GM23338 (cell line): ENCODE results near the gene CPD.

Source experiments
- CREB1 ChIP-seq: fragments of 250-450 bp; sonication (Bioruptor Pico); IDR thresholded peaks from 2 replicates; pipeline ENCODE4 v1.5.0; 2020; ENCODE audit warnings: low read depth, mild to moderate bottlenecking, moderate library complexity
- CTCF ChIP-seq, 2 experiments: fragments of 200-600 bp in 1 of 2; sonication (generic) in 1 of 2; conservative IDR thresholded peaks; 2 replicates each; pipeline versions ENCODE4 v1.5.1 to v1.6.1; 2016 to 2017; ENCODE audit warnings: antibody characterized with exemption in 2 of 2, low read depth in 2 of 2, mild to moderate bottlenecking in 2 of 2, moderate library complexity in 1 of 2
- ETS1 ChIP-seq: IDR thresholded peaks from 2 replicates; pipeline ENCODE4 v1.6.1; 2016; ENCODE audit warnings: antibody characterized with exemption
- EZH2 ChIP-seq: fragments of 200-600 bp; sonication (generic); IDR thresholded peaks from one replicate; pipeline ENCODE4 v1.8.0; 2017; ENCODE audit warnings: antibody characterized with exemption, mild to moderate bottlenecking, low read depth; ENCODE audit not compliant: unreplicated experiment
- EZH2phosphoT487 ChIP-seq: fragments of 200-600 bp; sonication (generic); IDR thresholded peaks from one replicate; pipeline ENCODE4 v1.8.1; 2018; ENCODE audit warnings: antibody characterized with exemption; ENCODE audit not compliant: unreplicated experiment
- JUNB ChIP-seq: IDR thresholded peaks from one replicate; pipeline ENCODE4 v1.6.1; 2016; ENCODE audit warnings: antibody characterized with exemption; ENCODE audit not compliant: unreplicated experiment
- NANOG ChIP-seq: IDR thresholded peaks from 2 replicates; pipeline ENCODE4 v1.6.1; 2016; ENCODE audit warnings: antibody characterized with exemption, borderline replicate concordance
- POLR2AphosphoS5 ChIP-seq: IDR thresholded peaks from 2 replicates; pipeline ENCODE4 v1.6.1; 2016; ENCODE audit warnings: antibody characterized with exemption, low read depth
- REST ChIP-seq: IDR thresholded peaks from one replicate; pipeline ENCODE4 v1.6.1; 2018; ENCODE audit warnings: antibody characterized with exemption; ENCODE audit not compliant: unreplicated experiment
- STAT1 ChIP-seq: IDR thresholded peaks from one replicate; pipeline ENCODE4 v1.6.1; 2016; ENCODE audit warnings: antibody characterized with exemption; ENCODE audit not compliant: unreplicated experiment
- ZNF114 ChIP-seq: fragments of 250-450 bp; sonication (Bioruptor Pico); IDR thresholded peaks from 2 replicates; pipeline ENCODE4 v1.5.0; 2020; ENCODE audit warnings: mild to moderate bottlenecking, moderate library complexity
- ZNF331 ChIP-seq: fragments of 250-450 bp; sonication (Bioruptor Pico); IDR thresholded peaks from 2 replicates; pipeline ENCODE4 v1.5.0; 2020; ENCODE audit warnings: low read depth, mild to moderate bottlenecking, moderate library complexity
- ZNF462 ChIP-seq: fragments of 250-450 bp; sonication (Bioruptor Pico); IDR thresholded peaks from 2 replicates; pipeline ENCODE4 v1.5.0; 2020; ENCODE audit warnings: mild to moderate bottlenecking, moderate library complexity

- no peak for TF ChIP-seq EZH2phosphoT487
- TF ChIP-seq CTCF (conservative IDR thresholded peaks at IDR 0.05; ENCODE audit: low read depth in 2 of 2), result no peak
- no peak for TF ChIP-seq REST
- TF ChIP-seq POLR2AphosphoS5, result no peak
- TF ChIP-seq EZH2, result no peak
- no peak for TF ChIP-seq ZNF114 (CRISPR knock-in tag)
- TF ChIP-seq NANOG, result no peak
- TF ChIP-seq STAT1, result no peak
- TF ChIP-seq ETS1, result no peak
- TF ChIP-seq CREB1 (CRISPR knock-in tag), result no peak
- no peak for TF ChIP-seq ZNF331
- TF ChIP-seq JUNB, result no peak
- TF ChIP-seq ZNF462 (CRISPR knock-in tag), result no peak
Measured at GRCh38 chr17:30337393-30337999, 41.2 kb upstream of the CPD start.
